Activated gamma-delta T cell treated with anti-CD3 and anti-CD28 coated beads, Interleukin-2, amount 50 U/mL, for 16 hours (primary cell): ENCODE measurements around the gene SPEG.
"Not testable (repeated sequence)": the region's sequence is repeated elsewhere in the genome, so short reads cannot be mapped to it uniquely, and the experiment has no call there.

Source experiments
- DNase-seq: peaks from one replicate; pipeline ENCODE4 v3.0.0-alpha.2; 2020; ENCODE audit warnings: low read depth

SPEG gene

DNA sequence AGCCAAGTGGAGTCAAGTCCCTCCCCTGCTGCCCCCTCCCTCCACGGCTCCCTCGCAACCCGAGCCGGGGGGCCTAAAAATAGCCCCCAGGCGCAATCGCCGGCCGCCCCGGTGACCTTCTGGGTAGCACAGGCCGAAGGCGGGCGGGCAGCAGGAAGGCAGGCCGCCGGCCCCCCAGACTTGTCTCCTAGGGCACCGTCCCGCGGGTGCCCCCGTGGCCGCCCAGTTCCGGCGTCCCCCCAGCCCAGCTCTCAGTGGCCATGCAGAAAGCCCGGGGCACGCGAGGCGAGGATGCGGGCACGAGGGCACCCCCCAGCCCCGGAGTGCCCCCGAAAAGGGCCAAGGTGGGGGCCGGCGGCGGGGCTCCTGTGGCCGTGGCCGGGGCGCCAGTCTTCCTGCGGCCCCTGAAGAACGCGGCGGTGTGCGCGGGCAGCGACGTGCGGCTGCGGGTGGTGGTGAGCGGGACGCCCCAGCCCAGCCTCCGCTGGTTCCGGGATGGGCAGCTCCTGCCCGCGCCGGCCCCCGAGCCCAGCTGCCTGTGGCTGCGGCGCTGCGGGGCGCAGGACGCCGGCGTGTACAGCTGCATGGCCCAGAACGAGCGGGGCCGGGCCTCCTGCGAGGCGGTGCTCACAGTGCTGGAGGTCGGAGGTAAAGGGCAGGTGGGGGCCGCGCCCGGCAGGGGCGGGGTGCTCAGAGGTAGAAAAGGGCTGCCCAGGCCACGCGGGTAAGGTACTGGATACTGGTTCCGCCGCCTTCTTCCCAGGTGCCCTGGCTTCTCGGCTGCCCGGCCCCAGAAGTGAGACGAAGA lies at the start of gene SPEG:
SPEG (plus strand) TSS at position 126 of the 808 bp plus-strand sequence; CDS start at position 261, 135 bp downstream.
- no peak for DNase-seq

DNA sequence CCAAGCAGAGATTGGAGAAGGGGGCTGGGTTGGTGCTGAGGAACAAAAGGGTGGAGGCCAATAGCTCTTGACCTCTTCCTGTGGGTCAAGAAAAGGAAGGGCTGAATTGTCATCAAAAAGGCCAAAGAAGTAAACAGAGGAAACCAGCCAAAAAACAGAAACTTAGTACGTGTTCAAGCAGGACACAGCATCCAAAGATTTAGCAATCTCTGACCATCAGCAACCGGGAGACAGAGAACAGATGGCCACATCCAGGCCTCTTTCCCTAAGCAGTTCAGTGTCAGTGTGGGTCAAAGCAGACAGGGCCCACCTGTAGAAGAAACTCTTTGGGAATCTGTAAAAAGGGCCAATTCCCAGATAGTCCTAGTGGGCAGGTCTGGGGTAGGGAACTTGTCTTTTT lies 49.8 kb upstream of the SPEG start:
- DNase-seq: no peak

DNA sequence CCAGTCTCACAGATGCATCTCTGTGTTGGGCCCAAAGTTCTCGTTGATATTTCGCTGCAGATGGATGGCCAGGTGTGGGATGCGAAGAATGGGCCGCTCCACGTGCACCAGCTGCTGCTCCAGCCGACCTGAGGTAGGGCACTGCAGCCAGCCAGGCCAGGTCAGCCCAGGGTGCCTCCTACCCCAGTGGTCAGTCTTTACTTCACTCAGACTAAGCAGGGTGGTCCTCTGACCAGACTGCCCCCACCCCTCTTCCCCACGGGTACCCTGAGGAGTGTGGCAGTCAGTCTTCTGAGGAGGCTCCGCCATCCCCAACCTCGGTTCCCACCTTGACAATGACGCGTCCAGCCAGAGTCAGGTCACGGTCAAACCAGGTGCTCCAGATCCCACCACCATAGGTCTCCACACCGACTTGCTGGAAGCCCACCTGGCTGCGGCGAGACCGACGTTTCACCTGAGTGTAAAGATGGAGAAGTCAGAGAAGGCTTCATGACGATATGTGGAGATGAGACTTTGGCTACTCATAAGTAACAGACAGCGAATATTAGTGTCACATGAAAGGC lies 48.6 kb upstream of the SPEG start:
- no peak for DNase-seq

DNA sequence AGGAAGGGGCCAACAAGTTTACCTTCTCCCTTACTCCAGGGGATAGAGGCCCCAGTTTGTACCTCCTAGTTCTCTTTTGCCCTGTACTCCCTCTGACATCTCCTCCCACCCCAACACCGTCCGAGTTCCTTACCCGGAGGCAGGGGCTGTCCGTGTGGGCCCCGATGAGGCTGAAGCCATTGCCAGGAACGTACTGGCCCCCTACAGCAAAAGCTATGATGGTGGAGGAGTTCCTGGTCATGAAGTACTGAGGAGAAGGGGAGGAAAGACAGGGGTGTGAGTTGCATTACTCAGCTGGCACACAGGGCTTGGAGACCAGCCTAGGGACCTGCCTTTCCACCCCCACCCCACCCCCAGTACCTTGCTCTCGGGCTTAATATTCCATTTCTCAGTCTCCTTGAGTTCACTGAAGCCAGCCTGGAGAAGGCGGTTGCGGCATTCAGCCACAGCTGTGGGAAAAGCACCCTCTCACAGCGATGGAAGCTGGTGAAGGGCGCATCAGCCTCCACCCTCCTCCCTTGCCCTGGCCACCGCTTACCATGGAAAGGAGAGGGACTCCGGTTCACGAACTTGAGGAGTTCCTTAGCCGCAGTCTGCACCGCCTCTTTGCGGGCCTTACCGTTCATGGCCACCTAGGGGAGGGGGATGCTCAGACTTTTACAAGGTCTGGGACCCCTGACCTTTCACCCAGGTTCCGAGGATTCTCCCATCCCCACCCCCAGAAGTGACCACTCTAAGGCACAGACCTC lies 47.9 kb upstream of the SPEG start:
- no peak for DNase-seq

DNA sequence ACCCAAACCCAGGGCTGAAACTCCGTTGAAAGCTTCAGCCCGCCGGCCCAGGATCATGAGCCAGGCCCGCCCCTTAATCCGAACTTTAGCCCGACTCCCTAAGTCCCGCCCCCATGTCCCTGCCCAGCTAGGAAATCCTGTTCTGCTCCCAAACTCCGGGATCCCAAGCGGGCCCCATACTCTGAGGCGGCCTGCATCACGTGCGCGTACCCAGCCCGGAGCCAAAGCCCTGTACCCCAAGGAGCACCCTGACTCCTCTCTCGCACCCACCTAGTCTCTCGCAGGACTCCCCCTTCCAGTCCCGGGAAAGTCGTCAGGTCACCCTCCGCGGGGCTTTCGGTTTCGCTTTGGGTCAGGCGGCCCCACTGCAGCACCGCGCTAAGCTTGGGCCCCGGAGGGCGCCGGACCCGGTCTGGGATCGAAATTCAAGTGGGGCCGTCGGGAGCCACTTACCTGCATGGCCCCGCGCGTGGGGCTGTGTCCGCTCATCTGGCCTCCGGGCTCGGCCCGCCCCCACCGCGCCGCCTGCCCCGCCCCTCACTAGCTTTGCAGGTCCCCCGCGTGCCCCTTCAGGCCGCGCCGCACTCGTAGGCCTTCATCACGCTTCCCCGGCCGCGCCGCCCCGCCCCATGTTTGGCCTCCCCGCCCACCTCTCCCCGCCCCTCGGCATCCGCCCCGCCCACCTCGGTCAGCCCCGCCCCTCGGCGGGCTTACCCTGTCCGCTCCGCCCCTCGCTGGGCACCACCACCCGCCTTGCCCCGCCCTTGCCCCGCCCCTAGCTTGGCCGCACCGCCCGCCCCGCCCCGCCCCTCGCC lies 47.1 kb upstream of the SPEG start, which contains the start of gene DNPEP:
DNPEP (minus strand) TSS at position 607 of the 815 bp plus-strand sequence; CDS start at position 489, 118 bp downstream.
- peak; percentile 91 for DNase-seq

DNA sequence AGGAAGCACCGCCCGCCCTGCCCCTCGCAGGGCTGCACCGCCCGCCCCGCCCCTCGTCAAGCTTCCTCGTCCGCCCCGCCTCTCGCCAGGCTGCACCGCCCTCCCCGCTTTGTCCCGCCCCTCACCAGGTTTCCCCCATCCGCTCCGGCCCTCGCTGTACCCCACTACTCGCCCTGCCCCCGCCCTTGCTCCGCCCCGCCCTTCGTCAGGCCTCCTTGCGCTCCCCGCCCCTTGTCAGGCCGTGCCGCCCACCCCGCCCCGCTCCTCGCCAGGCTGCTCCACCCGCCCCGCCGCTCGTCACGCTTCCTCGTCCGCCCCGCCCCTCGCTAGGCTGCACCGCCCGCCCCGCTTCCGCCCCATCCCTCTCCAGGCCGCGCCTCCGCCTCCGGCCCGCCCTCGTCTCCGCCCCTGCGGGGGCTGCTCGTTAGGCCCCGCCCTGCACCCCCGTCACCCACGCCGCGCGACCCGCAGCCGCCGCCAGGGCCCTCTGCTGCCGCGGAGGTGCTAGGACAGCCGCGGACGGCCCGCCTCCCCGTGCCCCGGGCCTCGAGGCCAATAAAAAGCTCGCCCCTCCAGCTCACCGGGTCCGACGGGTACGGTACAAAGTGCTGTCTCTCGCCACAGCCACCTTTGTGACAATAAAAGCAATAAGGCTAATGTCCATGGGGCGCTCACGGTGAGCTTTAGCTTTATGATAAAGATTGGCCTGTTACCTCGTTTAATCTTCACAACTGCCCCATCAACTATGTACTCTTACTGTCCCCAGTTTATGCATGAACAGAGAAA lies 46.3 kb upstream of the SPEG start:
- peak; percentile 99 for DNase-seq

DNA sequence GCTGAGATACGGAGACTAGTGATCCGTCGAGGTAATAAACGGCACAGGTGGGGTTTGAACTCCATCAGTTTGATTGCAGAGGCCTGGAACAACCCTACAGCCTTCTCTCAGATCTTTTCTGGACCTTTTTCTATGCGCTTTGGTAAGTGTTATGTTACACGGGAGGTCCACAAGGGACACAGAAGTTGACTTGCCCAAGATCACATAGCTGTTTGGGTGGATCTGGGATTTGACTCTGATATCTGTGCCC lies 45.8 kb upstream of the SPEG start:
- no peak for DNase-seq

DNA sequence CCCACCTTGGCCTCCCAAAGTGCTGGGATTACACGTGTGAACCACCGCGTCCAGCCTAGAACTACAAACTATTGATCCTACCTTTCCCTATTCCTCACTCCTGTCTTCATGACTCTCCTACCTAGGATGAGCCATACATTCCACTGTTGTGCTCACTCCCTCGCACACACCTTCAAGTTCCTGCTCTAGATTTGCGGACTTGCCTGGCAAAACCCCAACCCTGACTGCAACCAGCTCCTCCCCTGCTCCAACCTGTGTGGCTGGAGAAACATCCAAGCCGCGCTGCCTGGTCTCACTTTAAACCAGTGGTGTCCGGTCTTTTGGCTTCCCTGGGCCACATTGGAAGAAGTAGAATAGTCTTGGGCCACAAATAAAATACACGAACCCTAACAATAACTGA lies 41.9 kb upstream of the SPEG start:
- DNase-seq: no peak

- not testable (repeated sequence) for DNase-seq
Measured at GRCh38 chr2:219395056-219395455, 39.6 kb upstream of the SPEG start.

GRCh38 chr2:219395609-219396008 lies 39.0 kb upstream of the SPEG start:
- DNase-seq: no peak

DNA sequence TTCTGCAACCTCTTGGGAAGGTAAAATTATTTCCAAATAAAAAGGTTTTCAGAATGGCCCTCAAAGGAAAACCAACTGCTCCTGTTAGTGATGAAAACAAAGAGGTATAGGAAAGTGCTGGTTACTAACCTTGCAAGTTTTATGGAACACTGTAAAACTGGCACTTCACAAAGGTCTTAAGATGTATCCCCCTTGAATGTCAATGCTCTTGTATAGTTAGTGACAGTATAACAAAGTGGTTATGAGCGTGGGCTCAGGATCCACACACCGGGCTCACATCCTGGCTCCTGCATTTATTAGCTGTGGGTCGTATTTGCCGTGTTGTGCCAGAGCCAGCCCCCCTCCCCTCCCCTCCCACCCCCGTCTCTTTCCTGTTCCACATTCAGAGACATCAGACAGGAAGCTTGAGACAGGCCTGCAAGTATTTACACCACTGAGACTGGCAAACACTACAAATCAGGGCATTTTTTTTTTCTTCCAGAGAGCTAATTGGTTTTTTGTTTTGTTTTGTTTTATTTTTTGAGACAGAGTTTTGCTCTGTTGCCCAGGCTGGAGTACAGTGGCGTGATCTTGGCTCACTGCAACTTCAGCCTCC lies 37.7 kb upstream of the SPEG start:
- no peak for DNase-seq

DNA sequence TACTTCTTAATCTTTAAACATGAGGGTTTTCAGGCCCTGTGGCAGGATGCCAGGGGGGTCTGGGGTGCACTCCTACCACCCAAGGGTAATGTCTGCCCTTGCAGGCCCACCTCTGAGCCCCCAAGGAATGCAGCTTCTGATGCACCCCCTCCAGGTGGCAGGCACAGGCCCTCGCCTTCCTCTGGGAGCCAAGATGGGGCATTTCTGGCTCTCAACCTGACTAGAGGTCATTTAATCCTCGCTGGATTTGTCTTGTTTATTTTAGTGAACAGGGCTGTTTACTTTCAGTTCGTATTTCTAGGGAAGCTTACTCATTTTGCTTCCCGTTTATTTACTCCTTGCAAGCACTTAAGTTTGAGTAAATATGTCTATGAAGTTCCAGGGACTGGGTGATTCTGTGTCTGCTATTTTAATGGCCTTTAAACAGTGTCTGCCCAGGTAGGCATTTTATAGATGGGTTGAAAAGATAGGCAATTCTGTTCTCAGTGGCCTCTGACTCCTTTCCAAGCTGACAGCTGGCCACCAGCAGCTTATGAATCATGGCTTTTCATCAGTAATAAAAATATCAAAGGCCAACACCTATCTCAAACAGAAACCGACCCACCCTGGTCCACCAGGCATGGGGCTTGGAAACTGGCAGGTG lies 35.8 kb upstream of the SPEG start:
- DNase-seq: no peak

DNA sequence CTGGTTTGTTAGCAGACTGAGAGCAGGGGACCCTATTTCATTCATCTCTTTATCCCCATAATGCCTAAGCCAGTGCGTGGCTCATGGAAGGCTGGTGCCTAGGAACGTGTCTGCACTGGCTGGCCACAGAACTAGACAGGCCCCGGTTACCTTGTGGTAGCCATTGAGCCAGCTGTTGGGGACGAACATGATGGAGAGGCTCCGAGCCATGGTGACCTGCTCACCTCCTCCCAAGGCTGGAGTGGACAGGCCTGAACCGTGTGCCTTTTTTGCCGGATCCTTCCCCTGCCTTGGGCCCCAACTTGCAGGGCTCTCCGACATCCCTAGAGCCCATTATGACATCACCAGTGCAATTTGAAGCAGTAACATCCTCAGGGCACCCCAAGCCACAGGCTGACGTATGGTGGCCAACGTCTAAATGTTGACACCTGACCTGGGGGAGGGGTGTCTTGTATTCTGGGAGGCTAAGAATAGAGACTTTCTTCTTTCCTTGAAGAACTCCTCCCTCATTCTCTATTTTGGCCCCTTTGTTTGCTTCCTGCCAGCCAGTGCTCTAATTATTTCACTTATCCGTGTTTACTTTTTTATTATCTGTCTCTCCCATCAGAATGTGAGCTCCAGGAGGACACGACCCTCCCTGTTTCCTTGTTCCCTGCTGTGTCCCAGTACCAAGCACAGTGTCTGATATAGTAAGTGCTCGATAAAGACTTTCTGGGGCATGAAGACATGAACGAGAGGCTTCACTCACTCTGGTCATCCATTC lies 34.7 kb upstream of the SPEG start:
- no peak for DNase-seq

DNA sequence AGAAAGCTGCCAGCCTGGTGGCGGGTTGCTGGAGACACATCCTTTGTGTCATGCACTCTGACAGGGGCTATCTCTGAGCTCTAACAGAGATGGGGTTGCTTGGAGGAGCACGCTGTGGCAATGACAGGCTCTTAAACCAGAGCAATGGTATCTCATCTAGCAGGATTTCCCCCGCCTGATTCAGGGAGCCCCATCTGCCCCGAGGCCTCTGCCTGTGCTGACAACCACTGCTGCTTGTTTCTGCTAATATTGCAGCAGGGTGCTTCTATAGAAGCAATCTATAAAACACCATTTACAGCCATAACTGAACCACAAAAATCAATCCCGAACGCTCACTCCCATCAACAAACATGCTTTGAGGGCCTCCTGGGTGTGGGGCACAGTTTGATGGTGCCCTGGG lies 34.1 kb upstream of the SPEG start:
- no peak for DNase-seq

DNA sequence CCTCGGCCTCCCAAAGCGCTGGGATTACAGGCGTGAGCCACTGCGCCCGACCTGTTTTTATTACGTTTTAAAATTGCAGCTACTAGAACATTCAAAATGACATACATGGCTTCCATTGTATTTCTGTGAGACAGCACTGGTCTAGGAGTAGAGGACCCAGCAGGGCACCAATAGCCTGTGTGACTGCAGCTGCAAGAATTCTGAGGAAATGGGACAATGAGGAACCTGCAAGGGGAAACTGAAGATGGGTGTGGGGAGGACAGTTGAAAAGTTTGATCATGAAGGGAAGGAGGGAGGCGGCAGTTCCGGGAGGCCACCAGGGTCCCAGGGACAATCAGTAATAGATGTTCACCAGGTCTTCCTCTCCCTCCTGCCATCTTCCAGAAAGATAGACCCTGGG lies 33.0 kb upstream of the SPEG start:
- DNase-seq: no peak

DNA sequence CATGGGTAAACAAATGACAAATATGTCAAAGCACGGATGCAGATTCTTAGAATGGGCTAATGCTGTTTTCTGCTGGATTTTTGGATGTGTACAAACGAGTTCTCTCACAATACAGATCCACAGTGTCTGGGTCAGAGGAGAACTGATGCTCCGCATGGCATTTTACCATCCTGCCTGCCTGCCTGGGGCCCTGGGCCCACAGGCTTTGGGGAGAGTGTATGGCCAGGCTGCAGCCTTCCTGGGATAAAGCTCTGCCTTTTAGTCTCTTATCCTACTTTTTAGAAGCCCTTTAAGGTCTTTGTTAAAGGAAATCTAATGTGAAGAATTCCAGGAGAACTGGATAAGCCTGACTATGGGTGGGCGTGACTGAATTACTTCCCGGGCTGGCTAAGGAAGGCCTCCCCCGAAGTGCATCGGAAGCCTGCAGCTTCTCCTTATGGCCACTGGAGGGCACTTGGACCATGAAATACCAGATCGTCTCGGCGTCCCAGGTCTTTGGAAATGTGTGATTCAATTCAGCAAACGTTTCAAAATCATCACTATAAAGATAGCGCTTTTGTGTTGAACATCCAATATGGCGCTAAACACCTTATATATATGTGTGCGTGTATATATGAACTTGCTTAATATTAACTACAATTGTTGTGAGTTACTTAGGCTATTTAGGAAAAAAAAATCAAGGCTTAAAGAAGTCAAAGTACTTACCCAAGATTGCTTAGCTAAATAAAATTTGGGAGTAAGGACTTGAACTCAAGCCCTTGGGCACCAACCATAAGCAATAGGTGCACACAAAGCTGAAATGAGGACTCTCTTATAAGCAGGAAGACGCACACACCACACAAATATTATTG lies 31.8 kb upstream of the SPEG start:
- DNase-seq: peak; percentile 26

DNA sequence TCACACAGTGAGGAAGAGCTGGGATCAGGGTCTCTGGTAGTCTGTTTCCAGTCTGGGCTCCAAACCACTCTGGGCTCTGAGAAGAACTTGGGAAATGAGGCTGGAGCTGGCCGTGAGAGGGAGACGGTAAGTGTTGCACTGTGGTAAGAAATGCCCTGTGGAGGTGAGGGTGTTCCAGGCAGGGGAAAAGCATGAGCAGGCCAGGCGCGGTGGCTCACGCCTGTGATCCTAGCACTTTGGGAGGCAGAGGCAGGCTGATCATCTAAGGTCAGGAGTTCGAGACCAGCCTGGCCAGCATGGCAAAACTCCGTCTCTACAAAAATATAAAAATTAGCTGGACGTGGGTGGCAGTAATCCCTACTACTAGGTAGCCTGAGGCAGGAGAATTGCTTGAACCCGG lies 30.8 kb upstream of the SPEG start:
- no peak for DNase-seq

GRCh38 chr2:219404291-219404910 lies 30.2 kb upstream of the SPEG start:
- no peak for DNase-seq

GRCh38 chr2:219404954-219405353 lies 29.7 kb upstream of the SPEG start:
- no peak for DNase-seq
